ENCODE results near the gene BCL11A.

The BCL11A gene

DNA sequence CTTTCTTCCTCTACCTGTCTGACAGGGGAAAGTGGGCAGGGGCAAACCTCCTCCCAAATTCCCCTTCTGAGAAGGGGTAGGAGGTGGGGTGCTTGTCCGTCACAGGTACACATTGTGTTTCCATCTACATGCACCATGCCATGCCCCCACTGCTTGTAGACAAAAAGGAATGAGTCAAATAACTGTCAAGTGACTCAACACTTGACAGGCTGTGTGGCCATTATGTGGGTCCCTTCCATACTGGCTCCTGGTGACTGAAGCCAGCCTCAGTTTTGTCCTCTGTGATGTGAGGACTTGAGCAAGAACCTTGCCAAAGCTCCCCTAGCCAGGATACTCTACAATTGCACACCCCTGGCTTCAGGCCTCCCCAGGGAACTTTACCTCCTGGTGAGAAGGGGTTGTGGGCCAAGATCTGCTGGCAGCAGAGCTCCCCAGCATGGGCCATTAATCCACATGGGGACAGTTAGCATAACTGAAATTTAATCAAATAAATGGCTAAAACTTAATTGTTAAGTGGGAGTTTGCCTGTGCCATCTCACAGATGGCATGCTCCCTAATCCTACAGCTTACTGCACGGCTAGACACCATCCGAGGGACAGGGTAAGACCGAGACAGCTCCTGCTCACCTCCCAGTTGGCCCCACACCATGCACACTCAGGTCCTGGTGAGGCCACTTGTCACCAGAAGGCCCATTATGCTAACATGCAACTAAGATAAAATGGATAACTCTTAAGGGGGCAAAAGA lies 140.2 kb downstream of the BCL11A start:
- DNase-seq (ENCODE audit: low read depth in 2 of 2): no peak
- TF ChIP-seq, protein P1, sequence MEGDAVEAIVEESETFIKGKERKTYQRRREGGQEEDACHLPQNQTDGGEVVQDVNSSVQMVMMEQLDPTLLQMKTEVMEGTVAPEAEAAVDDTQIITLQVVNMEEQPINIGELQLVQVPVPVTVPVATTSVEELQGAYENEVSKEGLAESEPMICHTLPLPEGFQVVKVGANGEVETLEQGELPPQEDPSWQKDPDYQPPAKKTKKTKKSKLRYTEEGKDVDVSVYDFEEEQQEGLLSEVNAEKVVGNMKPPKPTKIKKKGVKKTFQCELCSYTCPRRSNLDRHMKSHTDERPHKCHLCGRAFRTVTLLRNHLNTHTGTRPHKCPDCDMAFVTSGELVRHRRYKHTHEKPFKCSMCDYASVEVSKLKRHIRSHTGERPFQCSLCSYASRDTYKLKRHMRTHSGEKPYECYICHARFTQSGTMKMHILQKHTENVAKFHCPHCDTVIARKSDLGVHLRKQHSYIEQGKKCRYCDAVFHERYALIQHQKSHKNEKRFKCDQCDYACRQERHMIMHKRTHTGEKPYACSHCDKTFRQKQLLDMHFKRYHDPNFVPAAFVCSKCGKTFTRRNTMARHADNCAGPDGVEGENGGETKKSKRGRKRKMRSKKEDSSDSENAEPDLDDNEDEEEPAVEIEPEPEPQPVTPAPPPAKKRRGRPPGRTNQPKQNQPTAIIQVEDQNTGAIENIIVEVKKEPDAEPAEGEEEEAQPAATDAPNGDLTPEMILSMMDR (IDR thresholded peaks at IDR 0.05; ENCODE audit: low read depth, low read length): no peak
- H3K4me3 ChIP-seq (replicated peaks in 1 of 2; ENCODE audit: low read depth in 2 of 2, low read length in 2 of 2): no peak overlapping the region

DNA sequence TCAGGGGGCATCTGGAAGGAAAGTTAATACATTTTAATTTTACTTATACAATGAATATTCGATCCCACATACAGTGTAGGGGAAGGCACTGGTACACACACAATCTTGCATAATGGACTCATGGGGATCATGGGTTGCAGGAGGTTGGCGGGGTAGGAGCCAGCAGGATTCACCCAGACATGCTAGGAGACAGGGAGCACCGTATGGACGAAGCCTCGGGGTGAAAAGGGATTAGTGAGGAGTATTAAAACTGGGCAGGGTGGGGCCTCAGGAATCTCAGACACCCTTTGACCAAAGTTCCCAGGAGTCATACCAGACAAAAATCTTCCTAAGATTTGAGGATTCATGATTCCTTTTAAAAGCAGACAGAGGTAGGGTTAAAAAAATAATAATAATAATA lies 140.8 kb downstream of the BCL11A start:
- no peak for DNase-seq (ENCODE audit: low read depth in 2 of 2)
- TF ChIP-seq, protein P1 (IDR thresholded peaks at IDR 0.05; ENCODE audit: low read depth, low read length): no peak
- no peak overlapping the region for H3K4me3 ChIP-seq (replicated peaks in 1 of 2; ENCODE audit: low read depth in 2 of 2, low read length in 2 of 2)

DNA sequence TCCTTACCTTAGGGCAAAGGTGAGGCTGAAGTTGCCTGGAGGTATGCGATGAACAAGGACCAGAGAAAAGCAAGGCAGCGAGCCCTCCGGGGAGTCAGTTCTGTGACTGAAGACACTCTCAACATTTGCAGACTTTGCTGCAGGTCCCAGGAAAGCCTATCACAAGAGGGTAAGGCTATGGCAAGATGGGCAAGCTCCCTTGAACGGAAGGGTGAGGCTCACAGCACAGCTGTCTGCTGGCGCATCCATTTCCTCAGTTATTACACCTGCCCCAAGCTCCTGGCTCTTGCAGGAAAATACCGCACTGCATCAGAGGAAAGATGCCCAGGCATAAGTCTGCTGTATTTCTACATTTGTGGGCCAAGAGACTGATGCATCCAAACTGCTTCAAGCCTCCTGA lies 141.4 kb downstream of the BCL11A start:
- DNase-seq (ENCODE audit: low read depth in 2 of 2): no peak
- TF ChIP-seq, protein P1 (IDR thresholded peaks at IDR 0.05; ENCODE audit: low read depth, low read length): no peak
- H3K4me3 ChIP-seq (replicated peaks in 1 of 2; ENCODE audit: low read depth in 2 of 2, low read length in 2 of 2): no peak overlapping the region

GRCh38 chr2:60411295-60411694 lies 142.2 kb downstream of the BCL11A start:
- TF ChIP-seq, protein P1 (IDR thresholded peaks at IDR 0.05; ENCODE audit: low read depth, low read length): no peak
- no peak for DNase-seq (ENCODE audit: low read depth in 2 of 2)
- no peak overlapping the region for H3K4me3 ChIP-seq (replicated peaks in 1 of 2; ENCODE audit: low read depth in 2 of 2, low read length in 2 of 2)

- TF ChIP-seq, protein P1 (IDR thresholded peaks at IDR 0.05; ENCODE audit: low read depth, low read length): no peak
- no peak overlapping the region for H3K4me3 ChIP-seq (replicated peaks in 1 of 2; ENCODE audit: low read depth in 2 of 2, low read length in 2 of 2)
- no peak for DNase-seq (ENCODE audit: low read depth in 2 of 2)
Observed at GRCh38 chr2:60410456-60411146, 142.9 kb downstream of the BCL11A start.

- DNase-seq (ENCODE audit: low read depth in 2 of 2): no peak
- TF ChIP-seq, protein P1 (IDR thresholded peaks at IDR 0.05; ENCODE audit: low read depth, low read length): no peak
- H3K4me3 ChIP-seq (replicated peaks in 1 of 2; ENCODE audit: low read depth in 2 of 2, low read length in 2 of 2): no peak overlapping the region
Observed at GRCh38 chr2:60409531-60409871, 144.0 kb downstream of the BCL11A start.

All from cardiac fibroblast (primary cell).